NOMO-1 (cell line): ENCODE data around the gene SCARB1.

Experiments
- DNase-seq, 2 experiments: peaks; one replicate each; lab custom pipeline; 2025; ENCODE audit not compliant: unreplicated experiment in 2 of 2; lab: John Stamatoyannopoulos, UW

The SCARB1 gene

DNA sequence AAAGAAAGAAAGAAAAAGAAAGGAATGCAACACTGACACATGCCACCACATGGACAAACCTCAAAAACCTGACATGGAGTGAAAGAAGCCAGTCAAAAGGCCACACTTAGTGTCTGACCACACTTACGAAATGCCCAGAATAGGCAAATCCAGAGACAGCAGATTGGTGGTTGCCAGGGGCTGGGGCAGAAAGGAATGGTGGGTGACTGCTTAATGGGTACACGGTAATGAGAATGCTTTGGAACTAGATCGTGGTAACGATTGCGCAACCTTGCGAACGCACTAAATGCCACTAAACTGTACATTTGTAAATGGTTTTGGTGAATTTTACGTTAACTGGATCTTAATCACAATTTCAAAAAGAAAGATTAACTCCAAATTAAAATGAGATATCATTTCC lies 39.5 kb downstream of the SCARB1 start:
- DNase-seq = peak in 1 of 2 experiments; percentile 7

DNA sequence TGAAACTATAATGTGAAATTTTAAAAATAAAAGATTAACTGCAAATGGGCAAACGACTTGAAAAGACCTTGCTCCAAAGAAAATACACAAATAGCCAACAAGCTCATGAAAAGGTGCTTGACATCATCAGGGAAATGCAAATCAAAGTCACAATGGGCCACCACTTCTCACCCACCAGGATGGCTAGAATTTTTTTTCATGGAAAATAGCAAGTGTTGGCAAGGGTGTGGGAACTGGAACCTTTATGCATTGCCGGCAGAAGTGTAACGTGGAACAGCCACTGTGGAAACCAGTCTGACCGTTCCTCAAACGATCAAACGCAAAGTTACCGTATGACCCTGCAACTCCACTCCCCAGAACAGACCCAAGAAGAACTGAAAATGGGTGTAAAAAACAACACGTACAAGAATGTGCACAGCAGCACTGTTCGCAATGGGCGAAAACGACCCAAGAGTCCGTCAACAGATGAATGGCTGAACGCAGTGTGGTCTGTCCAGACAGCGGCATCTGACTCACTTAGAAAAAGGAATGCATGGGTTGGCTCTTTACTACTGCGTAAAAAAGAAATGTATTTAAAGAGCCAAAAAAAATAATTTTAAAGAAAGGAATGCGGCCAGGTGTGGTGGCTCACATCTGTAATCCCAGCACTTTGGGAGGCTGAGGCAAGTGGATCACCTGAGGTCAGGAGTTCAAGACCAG lies 40.2 kb downstream of the SCARB1 start:
- no peak for DNase-seq

DNA sequence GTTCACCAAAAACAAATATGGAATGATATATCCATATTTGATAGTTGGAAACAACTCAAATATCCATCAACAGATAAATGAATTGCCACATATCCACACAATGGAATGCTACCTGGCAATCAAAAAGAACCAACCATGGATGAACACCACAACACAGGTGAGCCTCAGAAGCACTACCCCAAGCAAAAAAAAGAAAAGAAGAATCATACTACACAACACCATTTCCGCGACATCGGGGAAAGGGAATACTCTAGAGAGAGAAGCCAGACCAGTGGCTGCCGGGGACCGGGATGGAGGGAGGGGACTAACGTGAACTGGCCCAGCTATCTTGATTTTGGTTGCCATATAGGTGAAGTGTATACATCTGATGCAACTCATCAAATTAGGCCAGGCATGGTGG lies 41.4 kb downstream of the SCARB1 start:
- no peak for DNase-seq

DNA sequence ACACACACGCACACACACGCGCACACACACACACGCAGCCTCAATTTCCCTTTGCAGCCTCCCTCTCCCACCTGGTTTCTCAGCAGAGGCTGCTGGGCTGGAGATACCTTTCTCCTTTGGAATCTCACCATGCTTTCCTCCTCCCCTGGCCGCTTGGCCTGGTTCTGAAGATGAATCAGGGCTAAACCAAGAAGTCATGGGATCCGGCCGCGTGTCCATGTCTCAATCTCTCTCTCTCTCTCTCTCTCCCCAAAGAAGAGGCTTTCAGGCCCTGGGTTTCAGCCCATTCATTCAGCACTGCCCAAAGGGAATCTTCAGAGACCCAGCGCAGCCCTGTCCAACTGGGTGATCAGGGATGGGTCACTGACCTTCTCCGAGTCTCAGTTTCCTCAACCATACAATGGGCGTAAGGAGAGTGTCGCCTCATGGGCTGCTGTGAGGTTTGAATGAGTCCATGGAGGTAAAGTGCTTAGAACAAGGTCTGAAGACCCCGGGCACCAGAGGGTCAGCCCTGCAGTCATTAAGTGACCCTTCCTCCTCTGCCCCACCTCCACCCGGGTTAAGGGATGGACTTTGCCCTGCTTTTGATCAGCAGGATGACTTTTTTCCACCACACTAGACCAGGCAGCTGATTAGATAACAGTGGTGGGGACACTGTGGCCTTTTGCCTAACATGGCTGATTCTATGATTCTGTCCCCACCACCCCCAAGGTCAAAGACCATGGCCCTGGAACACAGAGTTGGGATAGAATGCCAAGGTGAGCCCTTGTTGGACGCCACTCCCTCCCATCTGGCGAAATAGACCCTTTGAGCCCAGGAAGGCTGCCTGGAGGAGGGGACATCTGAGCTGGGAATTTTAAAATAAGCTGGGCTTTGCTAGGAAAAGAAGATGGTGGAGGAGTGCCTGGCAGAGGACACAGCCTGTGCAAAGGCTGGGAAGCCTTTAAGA lies 42.1 kb downstream of the SCARB1 start:
- no peak for DNase-seq

DNA sequence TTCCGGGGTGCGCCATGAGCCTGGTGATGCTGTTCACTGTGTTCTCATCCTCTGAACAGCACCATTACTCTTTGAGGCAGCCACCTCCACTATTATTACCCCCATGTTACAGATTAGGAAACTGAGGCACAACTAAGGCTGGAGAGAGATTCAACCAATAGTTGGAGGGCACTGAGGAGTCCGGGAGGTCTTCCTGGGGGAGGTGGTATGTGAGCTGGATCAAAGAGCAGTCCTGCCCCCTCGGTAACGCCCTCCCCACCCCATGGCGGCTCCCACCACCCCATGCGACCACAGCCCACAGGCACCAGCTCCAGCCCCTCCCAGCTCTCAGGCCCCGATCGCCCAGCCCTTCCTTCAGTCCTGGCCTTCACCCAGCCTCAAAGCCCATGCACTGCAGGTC lies 43.5 kb downstream of the SCARB1 start:
- no peak for DNase-seq

DNA sequence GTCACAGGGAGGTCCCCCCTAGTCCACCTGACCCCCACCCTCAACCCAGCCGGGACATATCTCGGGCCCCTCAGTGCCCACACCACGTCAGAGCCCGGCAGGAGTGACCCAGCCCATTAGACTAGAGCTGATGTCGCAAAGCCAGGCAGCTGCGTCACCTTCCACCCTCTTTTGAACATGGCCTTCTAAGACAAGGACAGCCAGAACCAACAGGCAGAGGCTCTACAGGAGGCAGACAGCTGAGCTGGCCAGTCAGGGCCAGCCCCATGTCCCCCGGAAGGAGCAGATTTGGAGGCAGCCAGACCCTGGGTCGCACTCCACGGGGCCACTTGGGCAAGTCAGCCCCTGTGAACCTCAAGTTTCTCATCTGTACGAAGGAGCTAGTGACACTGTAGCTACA lies 44.1 kb downstream of the SCARB1 start:
- no peak for DNase-seq

DNA sequence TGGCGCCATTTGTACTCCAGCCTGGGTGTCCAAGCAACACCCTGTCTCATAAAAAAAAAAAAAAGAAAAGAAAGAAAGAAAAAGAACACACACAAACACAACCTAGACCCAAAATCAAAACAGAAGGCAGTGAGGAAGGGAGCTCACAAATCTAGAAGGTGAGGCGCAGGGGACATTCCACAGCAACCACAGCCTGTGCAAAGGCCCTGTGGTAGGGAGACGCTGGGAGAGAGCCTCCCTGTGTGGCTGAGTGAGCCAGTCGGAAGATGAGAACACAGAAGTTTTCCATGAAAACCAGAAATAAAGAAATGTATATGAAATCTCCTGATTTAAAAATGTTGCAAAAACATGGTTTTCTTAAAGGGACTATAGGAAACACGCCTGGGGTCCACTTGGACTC lies 44.6 kb downstream of the SCARB1 start:
- DNase-seq = no peak

DNA sequence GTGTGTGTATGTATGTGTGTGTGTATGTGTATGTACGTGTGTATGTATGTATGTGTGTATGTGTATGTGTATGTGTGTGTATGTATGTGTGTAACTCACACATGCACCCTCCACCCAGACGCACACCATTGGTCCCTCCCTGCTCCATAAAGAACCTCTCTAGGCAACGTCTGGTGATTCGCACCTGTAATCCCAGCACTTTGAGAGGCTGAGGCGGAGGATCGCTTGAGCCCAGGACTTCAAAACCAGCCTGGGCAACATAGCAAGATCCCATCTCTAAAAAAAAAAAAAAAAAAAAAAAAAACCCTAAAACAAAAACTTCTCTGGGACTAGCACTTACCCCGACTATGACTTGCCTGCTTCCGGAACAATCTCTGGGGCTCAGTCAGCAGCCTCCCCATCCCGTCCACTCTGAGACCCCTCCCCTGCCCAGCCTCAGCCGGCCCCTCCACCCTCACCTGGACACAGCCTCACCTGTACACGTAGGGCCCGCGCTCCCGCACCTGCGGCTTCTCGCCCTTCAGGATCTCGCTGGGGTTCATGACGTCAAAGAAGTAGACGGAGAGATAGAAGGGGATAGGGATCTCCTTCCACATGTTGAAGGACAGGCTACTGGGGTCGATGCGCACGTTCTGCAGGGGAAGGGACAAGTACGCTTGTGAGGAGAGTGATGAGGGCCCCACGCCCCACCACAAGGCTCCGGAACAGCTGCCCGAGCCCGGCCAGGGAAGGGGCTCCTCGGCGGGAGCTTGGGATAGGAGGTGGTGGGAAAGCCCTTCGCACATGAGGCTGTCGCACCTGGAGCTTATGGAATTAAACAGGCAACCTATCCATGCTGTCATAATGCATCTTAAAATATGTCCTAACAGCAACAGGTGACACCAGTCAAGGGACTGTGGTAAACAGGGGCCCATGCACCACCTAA lies 46.3 kb downstream of the SCARB1 start:
- no peak for DNase-seq

DNA sequence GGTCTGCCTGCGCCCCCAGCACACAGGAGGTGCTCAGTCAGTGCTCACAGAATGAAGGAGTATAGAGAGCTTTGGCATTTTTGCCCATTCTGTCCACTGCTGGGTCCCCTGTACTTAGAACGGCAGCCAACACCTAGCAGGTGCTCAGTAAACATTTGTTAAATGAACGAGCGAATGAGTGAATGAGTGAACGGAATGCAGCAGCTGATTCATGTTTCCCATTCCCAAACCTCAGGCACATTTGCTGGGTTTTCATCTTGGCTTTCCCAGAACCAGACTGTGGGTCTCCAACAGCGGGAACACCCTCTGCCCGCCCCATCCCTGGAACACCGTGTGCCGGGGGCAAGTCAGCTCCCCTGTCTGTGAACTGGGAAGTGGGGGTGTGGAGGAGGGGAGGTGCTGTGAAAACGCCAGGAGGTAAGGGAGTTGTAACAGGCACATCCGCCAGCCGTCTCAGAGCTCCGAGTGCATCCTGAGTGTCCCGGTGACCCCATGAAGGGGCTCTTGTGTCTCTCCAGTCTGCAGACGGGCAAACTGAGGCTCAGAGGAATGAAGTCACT lies 47.3 kb downstream of the SCARB1 start:
- DNase-seq = no peak

DNA sequence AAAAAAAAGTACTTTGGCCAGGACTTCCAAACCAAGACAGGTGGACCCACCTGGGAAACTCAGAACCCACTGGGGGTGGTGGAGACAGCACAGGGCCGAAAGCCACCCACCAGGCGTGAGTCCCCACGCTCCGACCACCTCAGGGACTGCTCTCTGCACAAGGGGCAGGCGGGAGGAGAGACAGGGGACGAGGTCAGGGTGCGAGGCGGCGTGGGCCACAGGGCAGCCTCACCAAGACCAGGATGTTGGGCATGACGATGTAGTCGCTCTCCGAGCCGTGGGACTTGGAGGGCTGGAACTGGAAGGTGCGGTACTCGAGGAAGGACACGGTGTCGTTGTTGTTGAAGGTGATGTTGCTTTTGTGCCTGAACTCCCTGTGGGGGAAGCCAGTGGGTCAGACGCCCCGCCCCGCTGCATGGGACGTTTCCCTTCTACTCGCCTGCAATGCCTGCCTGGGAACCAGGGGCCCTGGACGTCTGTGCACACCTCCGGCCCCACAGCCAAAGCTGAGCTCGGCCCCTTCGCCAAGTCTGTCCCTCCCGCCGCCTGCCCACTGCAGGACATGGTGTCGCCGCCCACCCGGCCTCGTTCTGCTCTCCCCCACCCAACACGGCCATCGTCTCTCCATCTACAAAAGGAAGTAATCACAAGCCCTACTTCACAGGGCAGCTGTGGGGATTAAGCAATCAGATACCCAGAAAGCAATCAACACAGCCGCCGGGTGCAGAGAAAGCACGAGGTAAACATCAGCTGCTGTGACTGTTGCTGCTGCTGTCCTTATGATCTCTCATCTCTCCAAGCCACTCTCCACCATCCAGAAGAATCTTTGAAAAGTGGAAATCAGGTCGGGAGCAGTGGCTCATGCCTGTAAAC lies 48.7 kb downstream of the SCARB1 start:
- peak; percentile 50 to 68 for DNase-seq

DNA sequence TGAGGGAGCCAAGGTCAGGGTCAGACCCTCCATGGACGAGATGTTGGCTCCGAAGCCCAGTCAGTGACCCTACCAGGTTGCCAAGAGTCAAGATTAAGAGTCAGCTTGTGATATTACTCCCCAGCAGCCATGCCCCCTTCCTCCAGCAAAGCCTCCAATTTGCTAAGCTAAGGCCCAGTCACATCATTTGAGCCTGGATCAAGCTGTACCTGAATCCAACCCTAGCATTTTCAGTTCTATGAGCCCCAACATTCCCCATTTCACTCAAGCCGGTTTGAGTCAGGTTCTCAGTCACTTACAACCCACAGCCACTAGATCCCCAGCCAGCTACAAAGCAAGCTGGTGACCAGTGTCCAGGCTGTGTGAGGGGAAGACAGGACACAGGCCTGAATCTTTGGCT lies 49.9 kb downstream of the SCARB1 start:
- no peak for DNase-seq

DNA sequence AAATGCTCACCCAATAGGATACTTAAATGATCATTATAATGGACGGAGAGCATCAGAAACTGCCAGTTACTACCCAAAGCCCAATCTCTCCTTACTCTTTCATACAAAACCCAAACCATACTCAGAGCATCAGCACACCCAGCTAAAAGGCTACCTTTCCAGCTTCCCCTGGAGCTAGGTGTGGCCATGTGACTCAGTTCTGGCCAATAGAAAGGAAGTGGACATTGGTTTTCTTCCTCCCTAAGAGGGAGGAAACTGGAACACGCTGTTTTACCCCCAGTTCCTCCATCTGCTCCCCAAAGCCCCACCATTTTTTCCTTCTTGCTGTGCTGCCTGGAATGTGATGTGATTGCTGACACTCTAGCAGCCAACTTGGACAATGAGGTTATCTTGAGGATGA lies 50.7 kb downstream of the SCARB1 start:
- DNase-seq = no peak

DNA sequence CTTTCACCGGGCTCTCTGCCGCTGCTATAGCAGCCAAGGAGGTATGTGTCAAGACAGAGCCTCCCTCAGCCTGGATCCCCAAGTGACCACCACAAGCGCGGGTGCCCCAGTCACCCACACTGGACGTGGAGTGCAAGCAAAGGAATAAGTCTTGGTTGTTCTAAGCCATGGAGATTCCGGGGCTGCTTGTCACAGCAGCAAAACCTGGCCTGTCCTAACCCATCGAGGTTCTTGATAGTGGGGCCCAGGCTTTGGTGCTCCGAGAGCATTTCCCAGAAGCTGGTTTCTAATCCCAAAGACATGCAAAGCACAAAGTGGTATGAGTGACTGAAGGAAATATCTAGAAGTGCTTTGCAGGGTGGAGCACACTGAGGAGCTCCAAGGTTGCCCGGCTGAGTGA lies 51.3 kb downstream of the SCARB1 start:
- no peak for DNase-seq

DNA sequence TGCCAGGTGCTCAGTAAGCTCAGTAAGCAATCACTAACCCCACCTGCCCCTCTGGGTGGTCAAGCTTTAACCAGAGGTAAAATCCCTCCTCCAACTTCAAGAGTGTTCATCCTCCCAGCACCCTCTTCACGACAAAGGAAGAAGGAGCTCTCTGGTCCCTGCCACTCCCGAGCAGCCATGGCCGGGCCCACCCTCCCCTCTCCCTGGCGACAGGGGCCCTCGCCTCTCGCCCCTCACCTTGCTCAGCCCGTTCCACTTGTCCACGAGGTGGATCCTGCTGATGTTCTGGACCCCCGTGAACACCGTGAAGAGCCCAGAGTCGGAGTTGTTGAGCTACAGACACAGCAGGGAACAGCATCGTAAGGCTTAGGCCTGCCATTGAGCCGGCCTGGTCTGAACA lies 52.0 kb downstream of the SCARB1 start:
- no peak for DNase-seq

DNA sequence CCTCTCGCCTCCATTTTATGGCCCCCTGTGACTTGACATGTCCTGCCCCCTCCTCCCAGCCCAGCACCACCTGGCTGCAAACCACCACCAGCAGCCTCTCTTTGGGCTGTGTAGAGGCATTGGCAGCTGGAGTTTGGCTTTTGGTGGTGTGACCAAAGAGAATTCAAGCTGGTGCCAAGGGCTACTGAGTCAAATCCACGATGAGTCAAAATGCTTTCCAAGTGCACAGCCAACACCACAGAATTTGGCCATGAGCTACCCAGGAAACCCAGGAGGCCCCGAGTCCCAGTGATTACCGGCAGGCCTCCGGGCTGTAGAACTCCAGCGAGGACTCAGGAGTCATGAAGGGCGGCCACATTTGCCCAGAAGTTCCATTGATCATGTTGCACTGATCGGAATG lies 53.8 kb downstream of the SCARB1 start:
- DNase-seq = no peak

DNA sequence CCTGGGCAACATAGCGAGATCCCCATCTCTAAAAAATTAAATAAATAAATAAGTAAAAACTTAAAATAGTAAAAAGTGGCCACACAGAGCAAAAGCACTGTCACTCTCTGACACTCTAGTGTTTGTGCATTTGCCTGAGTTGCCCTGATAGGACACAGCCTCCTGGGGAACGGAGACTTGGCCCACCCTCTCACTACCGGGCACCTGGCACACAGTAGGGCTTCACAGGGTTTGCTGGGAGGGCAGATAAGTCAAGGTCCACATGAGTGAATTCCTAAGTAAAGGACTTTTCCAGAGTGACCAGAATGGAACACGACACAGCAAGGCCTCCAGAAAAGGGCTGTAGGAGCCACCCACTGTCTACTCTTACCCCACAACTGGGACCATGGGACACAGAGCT lies 54.3 kb downstream of the SCARB1 start:
- no peak for DNase-seq

DNA sequence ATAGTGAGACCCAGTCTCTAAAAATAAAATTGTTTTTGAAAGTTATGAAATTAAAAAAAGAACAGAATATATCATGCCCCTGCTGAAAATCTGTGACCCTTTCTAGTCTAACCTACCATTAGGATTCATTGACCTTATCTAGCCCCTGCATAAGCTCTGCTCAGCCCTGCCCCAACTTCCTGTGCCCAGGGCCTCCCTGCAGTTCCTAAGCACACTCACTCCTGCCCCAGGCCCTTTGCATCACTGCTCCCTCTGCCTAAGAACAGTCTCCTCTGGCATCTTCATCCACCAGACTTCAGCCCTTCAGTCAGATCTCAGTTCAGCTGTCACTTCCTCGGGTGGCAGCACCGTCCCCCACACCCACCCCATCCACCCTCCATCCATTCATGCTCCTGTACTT lies 55.4 kb downstream of the SCARB1 start:
- no peak for DNase-seq

DNA sequence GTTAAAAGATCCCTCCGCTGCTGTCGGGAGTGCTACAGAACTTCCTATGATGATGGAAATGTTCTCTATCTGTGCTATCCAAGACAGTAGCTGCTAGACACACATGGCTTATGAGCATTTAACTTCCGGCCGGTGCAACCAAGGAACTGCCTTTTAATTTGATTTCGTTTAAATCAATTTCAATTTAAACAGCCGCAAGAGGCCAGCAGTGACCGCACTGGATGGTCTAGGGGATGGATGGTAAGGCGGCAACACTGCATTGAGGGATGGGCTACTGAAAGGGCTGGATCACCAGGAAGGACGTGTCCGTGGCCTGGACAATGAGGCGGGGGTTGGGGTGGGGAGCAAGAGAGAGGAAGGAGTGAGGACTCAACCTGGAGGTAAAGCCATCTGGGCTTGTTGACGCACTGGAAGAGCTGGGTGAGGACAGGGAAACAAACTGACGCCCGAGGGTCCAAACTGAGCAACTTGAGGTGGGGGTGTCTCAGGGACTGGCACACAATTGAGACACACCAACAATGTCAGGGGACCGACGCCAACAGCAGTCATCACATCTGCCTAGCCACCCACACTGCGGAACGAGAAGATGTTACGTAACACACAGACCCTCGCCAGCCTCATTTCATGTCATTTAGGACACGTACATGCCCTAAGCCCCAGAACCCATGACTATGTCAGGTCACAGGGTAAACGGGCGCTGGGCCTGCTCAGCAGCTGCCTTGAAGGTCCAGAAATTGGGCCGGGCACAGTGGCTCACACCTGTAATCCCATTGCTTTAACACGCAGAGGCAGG lies 57.6 kb downstream of the SCARB1 start:
- DNase-seq = no peak

DNA sequence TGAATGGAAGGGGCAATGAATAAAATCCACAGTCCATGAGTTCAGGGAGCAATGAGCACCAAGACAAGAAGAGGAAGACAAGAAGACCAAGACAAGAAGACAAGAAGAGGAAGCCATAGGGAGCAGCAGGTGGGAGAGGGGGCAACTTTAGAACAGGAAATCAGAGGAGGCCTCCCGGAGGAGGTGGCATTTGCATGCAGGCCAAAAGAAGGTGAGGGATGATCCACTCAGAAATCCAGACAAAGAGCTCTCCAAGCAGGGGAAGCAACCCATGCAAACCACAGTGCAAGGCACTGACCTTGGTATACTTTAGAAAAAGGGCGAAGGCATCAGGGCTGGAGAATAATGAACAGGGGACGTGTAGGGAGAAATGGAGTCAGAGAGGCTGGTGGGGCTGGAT lies 58.6 kb downstream of the SCARB1 start:
- DNase-seq = no peak
